ELF-1 (cell line): ENCODE data around the gene GNAI3.

Source experiments
- DNase-seq: peaks from one replicate; pipeline ENCODE4 v3.0.0-alpha.2; 2016; ENCODE audit warnings: low read depth, low spot score

The GNAI3 gene

DNA sequence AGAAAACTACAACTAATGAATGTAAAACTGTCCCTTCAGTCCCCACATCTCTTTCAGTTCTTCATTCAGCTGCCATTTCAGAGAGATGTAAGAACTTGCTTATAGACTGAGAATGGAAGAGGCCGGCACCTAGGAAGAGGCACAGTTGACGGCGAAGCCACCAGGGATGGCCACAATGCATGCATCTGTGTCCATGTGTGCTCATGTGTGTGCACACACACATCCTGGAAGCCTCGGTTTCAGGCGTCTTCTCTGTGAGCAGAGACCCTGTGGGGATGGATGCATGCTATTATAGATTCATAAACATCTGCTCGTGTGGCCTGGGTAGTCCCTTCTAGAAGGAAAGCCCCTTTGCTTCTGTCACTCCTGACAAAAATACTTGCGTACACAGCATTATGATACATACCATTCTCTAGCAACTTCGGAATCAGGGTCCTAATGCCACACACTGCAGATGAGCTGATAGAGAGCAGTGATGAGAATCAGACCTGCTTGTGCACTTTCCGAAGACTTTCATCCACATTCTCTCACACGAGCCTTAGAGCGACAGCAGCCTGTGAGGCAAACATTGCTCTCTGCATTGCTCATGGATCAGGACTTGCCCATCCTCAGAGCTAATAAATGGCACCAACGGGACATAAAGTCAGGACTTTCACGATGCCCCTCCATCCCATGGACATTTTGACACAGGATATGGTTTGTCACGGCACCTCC is 21.2 kb upstream of the GNAI3 start:
- no peak for DNase-seq

DNA sequence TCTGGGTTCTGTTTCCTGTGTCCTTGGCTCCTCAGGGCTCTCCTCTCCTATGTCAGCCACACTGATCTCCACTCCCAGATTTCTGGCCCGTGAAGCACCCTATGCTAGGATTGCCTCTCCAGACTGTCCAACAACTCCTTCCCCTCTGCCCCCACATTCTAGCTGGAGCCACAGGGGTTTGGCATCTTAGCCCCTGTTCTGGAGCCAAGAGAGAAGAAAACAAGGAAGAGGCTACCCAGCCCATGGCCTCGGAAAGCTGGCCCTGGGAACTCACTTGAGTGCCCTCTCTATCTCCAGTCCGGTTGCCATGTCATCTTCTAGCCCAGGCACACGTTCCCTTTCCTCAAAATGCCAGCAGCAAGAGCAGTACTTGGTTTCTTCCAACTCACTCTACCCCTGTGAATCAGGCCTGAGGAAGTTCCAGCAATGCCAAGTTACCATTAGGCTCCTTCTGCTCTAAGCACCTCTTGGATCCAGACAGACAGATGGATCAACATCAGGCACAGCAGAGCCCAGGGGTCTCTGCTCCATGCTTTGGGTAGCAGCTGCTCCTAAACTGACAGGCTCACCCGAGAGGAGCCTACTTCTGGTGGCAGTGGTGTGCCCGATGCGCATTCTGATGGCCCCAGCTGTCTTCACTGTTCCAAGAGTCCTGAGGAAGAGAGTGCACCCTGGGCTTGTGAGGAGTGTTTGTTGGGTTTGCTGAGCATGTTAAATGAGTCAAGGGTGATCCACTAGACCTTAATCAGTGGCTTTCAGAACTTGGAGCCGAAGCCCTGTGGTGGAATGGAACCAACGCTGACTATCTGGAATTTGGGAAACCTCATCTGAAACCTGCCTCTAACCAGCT is 20.3 kb upstream of the GNAI3 start:
- DNase-seq: no peak

DNA sequence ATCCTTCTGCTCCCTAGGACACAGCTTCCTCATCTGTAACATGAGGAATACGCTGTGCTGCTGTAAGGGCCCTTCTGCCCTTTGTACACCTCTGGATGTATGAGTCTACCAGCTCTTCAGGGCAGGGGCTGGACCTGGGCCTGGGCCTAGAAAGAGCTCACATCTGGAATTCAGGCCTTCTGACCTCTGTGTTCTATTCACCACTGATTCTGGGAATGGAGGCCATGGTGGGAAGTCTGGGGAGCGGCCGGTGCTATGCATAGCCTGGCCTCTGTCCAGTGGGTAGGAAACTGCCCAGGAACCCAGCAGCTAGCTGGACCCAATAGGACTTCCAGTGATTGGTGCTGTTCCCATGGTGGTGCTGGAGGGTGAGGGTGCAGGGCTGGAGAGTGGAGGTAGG is 19.7 kb upstream of the GNAI3 start:
- no peak for DNase-seq

DNA sequence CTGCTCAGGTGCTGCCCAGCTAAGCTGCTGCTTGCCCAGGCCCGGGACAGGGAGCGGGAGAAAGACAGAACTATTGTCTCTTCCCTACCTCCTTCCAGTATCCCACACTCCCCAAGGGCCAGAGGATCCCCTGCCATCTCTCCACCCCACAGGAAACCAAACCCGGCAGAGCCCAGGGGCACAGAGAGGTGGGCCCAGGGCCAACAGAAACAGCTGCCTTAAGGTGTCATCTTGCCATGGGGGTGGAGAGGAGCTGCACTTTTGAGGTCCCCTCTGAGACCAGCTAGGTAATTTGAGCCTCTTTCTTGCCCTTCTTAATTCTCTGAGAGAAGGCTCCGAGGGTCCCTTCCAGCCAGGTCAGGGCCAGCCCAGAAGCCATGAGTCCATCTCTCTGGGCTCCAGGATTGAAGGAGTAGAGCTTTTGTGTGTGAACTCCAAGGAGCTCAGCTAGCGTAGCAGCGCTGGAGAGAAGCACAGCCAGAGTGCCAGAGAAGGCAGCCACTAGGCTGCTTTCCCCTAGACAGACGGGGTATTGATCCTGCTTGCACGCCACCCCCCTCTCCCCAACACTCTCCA is 18.4 kb upstream of the GNAI3 start:
- no peak for DNase-seq

DNA sequence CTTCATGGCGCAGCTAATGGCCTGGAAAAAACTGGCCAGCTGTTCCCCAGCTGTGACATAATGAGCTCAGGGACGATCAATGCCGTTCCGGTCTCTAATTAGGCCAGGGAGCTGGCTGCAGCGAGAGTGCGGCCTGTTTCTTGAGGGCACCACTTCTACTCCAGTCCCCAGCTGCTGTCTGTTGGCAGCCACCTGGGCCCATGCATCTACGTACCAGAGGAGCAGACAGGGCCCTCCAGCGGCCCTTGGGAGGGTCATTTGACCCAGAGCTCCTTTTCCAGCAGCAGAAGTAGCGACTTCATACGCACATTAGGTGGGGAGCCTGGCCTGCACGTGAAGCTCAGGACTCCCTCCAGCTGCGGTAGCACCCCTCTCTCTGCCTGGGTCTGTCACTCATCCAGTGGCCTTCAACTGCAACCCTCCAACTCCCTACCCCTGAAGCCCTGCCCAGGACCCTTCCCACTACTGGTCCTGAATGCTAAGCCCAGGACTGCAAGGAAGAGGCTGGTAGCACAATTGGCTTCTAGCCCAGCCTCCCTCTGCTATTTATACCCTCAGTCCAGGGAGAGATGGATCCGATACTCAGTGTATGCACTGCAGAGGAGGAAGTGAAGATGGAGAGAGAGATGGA is 17.8 kb upstream of the GNAI3 start:
- DNase-seq: no peak

DNA sequence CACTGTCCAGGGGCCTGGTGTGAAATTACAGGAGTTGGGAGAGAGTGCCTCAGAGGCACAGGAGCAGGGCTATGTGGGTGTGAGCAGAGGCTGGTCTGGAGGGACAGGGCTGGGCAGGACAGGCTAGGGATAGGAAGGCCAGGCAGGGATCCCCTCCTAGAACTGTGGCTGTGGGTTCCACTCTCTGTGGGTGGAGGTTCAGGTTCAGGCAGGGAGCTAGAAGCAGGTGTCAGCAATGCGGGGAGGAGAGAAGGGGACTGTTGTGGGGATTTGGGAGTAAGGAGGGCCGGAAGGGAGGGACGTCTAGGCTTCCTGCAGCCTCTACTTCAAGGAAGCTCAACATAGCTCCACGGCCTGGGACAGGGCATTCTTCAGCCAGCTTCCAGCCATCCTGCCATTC is 17.0 kb upstream of the GNAI3 start:
- no peak for DNase-seq

DNA sequence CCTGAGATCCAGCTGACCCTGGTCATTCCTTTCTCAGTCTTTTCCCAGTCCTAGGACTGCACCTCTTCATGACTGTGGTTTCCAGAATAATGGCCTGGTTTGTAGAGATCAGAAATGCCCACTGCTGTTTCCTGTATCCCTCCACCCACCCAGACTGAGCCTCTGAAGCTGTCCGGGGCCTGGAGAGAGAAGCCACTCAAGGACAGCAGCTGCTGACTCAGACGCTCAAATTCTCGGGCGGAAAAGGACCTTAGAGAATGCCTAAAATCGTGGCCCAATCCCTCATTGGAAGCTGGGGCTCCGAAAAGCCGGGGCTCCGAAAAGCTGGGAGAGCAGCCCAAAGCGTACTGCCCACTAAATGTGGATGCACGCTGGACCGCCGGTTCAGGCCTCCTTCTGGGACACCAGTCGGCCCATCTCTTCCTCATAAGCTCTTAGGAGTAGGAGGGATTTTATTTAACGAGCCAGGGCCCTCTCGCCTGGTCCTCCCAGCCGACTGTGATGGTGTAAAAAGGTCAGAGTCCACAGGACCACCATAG is 16.5 kb upstream of the GNAI3 start:
- no peak for DNase-seq

DNA sequence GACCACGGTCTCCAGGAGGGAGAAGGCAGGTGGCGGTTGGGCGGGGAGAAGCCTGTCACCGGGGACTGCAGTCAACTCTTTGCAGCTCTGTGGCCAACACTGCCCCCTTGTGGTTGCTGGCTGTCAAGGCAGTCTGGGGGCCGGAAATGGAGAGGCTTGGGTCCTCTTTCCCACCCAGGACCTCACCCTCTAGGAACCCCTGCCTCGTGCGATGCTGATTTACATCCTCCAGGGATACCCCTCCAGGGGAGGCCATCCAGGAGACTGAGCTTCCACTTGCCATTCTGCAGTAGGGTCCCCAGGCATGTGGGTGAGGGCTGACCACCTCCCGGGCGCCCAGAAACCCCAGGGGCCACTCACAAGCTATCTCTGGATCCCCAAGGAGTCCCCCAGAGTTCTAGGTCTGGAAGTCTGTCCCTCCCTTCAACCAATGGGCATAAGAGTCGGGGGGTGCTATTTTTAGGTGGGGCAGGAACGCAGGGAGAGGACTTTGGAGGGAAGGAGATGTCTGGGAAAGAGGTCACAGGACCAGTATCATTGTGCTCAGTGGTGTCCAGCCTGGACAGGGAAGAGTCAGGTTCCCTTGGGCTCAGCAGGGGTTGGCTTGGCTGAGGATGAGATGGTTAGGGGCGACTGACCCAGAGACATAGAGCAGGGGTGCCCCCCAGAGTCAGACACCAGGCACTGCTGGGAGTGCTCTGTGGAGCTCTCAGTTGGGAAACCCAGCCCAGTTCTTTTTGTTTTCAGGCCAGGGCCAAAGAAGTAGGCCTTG is 15.9 kb upstream of the GNAI3 start:
- DNase-seq: peak; percentile 91

DNA sequence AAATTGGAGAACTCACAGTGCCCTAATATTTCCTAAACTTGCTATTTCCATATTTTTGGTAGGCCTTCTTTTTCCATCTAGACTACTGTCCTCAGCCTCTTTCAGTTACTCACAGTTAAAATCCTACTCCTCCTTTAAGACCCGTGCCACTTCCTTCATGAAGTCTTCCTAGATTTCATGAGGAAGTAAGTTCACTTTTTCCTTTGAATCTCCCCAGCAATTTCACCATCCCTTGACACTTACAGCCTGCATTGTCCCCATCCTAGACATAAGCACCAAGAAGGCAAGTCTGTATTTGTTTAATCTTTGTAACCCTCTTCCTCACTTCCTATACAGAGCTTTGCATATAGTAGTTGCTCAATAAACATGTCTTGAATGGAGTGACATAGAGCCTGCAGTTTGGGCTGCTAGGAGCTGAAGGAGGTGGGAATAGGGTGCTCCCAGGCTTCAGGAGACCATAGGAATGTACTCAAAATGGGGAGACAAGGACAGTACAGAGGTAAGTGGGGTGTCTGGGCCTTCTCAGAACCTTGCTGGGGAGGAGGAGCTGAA is 14.0 kb upstream of the GNAI3 start:
- no peak for DNase-seq

DNA sequence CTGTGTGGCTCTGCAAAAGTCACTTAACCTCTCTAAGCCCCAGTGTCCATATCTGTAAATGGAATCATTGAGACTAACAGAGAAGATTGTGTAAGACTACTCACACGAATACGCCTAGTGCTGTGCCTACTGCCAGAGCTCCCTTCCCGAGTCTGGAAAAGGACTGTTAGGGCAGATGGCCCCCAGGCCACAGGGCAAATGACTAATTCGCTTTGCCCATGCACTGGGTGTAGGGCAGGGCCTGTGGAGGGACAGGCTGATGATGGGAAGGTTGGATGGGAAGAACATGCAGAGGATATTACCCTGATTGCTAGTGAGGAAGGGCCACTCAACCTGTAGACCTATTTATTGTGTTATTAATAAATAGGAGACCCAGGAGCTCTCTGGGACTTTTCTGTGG is 12.9 kb upstream of the GNAI3 start:
- no peak for DNase-seq

DNA sequence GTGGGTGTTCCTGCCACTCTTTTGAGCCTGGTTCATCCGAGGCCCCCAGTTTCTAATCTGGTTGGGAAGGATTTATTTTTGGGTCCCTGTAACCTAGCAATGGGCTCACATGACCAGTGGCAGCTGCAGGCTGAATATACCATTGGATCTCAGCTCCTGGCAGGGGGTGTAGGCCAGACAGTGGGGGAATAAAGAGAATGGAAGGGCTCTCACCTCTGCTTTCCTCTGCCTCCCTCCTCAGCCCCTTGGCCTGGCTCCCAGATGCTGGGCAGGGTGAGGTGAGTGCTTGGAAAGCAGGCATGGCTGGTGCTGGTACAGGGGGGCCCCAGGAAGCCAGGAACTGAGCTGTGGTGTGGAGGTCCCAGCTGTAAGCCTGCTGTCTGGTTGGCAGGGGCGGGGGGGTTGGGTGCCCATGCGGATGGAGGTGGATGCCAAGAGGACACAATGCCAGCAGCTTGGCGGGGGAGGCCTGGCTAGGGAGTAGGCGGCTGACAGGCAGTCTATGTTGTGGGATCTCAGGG is 12.4 kb upstream of the GNAI3 start:
- no peak for DNase-seq

DNA sequence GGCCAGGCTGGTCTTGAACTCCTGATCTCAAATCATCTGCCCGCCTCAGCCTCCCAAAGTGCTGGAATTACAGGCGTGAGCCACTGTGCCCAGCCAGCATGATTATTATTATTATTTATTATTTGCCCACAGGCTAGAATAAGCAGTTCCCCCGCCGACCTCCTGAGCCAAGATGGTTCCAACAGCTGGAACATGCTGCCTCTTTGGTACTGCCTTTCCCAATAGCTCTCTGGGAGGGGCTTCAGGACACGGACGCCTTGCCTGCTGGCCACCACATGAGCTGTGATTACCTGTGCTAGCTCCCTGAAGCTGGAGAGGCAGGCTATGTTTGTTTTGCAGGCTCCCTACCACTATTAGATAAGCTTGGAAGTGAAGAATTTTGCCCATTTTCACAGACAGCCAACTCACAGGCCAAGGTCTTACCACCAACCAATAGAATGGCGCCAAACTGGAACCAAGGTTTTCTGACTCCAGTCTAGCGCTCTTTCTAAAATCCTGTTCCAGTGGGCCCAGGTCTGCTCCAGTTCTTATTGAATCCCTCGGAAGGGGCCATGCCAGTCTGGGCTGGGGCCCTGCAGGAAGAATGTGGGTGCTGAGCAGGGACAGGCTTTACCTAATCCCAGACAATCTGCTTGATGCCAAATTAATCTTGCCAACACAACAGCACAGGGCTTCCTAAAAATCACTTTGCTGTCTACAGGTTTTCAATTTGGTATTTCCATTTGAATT is 10.8 kb upstream of the GNAI3 start:
- DNase-seq: no peak

DNA sequence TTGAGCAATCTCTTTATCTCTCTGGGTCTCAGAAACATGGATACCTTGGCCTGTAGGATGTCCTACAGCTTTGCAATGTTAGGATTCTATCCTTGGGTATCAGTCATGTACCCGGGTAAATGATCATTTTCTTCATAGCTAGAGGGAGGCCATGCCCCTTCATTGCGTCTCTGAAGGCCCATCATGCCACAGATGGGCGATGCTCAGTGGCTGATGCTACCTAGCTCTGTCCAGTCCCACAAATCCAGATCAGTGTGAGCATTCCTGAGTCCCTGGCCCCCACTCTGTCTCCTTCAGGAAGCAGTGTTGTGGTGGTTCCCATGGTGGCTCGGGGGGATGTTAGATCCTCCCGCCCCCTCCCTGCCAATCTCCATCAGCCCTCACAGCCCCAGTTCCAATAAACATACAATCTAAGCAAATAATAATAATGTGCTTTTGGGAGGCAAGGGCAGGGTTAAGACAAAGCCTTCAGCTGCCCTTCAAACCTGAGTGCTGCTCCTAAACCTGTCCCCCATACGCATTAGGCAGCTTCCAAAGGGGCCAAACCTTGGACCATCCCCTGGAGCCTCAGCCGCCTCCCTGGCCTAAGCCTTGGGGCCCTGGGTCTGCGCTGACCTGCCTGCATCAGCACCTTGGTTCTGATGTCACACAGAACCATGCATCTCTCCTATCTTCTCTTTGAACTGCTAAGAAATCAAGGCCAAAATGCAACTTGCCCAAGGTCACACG is 9.4 kb upstream of the GNAI3 start:
- no peak for DNase-seq

DNA sequence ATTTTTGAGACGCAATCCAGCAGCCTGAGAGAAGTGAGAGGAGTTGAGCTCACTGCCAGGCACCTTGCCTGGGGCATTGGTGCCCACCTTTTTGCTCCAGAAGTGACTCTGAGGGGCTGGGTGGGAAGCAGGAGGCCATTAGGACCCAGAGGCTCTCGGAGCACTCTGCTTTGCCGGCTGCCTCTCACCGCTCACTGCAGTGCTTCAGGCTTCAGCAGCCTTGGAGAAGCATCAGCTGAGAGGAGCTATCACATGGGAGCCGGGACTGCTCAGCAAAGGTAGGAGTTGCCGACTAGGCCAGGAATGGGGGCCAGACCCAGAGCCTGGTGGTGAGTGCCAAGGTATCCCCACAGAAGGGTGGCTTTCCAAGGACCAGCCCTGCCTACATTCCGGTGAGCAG is 8.7 kb upstream of the GNAI3 start, which contains the start of gene GPR61:
TSS of gene GPR61 (plus strand) at position 197 of the 400 bp plus-strand sequence. CDS start 3,151 bp downstream, outside the sequence.
- no peak for DNase-seq

DNA sequence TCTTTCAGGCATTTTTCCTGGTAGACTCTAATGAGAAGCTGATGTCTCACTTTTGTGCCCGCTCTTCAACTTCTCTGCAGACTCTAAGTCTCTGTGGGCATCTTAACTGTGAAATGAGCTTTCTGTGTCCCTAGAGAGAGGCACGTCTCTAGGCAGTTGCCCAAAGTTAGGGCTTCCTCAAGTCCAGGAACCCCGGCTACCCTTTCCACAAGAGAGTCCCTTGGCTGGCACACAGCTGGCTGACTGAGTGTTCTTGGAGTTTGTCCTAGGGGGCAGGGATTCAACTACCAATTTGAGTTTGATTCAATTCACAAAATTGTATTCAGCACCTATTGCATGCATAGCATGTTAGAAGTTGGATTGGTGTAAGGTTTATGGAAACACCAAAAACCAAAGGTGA is 7.3 kb upstream of the GNAI3 start:
- no peak for DNase-seq

DNA sequence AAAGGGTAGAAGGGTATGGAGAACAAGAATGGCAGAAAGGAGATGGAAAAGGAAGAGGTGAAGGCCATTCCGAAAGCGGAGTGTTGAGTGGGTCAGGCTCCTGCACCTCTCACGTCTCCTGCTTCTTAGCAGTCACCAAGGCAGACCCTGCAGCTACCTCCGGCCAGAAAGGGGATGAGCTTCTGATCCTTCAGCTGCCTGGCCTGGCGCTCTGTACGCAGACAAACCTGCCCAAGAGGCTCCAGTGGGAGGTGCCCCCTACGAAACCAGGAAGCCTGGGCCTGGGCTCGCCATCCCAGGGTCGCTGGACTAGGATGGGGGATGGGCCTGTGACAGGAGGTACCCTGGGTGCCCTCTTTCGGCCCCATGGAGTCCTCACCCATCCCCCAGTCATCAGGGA is 5.8 kb upstream of the GNAI3 start:
- no peak for DNase-seq

DNA sequence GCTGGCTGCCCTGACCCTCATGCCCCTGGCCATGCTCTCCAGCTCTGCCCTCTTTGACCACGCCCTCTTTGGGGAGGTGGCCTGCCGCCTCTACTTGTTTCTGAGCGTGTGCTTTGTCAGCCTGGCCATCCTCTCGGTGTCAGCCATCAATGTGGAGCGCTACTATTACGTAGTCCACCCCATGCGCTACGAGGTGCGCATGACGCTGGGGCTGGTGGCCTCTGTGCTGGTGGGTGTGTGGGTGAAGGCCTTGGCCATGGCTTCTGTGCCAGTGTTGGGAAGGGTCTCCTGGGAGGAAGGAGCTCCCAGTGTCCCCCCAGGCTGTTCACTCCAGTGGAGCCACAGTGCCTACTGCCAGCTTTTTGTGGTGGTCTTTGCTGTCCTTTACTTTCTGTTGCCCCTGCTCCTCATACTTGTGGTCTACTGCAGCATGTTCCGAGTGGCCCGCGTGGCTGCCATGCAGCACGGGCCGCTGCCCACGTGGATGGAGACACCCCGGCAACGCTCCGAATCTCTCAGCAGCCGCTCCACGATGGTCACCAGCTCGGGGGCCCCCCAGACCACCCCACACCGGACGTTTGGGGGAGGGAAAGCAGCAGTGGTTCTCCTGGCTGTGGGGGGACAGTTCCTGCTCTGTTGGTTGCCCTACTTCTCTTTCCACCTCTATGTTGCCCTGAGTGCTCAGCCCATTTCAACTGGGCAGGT is 5.0 kb upstream of the GNAI3 start:
- no peak for DNase-seq

DNA sequence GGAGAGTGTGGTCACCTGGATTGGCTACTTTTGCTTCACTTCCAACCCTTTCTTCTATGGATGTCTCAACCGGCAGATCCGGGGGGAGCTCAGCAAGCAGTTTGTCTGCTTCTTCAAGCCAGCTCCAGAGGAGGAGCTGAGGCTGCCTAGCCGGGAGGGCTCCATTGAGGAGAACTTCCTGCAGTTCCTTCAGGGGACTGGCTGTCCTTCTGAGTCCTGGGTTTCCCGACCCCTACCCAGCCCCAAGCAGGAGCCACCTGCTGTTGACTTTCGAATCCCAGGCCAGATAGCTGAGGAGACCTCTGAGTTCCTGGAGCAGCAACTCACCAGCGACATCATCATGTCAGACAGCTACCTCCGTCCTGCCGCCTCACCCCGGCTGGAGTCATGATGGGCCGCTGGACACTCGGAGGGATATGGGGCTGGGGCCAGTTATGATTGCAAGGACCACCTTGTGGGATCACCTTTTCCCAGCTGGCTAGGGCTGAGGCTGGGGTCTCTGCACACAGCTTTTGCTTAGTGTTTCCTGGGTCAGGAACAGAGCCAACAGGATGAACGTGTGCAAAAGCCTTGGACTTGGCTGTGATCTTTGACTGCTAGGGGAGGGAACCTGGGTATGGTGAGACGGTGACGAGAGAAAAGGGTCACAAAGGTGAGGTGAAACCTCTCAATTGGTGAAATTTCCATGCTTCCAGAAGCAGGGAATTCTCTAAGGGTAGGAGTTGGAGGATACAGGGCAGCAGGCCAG is 4.3 kb upstream of the GNAI3 start:
- DNase-seq: no peak
